UCSD-AML1 (cell line): ENCODE data around the gene CDK18.

Source experiments
- DNase-seq: peaks from one replicate; lab custom pipeline; 2025; ENCODE audit not compliant: unreplicated experiment; lab: John Stamatoyannopoulos, UW

CDK18 gene

DNA sequence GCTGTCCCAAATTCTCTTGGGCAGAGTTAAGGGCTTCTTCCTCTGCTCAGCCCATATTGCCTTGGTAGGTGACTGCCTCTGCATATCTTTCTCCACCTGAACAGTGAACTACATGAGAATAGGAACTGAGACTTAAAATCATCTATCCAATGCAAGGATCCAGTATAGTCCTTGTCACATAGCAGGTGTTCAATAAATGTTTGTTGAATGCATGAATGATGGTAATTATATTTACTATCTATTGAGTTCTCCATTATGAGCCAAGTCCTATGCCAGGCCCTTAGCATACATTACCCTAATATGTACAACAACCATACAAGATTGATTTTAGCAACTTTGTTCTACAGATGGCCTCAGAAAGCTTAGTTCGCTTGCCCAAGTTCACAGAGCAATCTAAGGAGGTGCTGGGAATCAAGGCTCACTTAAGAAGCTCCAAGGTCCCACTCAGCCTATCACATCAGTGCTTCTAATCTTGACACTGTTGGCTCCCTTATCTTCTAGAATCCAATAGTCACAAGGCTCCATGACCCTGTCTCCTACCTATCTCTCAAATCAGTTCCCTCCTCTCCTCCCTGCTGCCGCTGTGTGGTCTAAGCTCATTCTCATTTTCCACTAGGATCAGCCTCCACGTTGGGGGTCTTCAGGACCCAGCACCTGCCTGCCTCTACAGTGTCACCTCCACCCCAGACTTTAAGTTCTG, 2.2 kb upstream of the CDK18 start:
- DNase-seq, result no peak

DNA sequence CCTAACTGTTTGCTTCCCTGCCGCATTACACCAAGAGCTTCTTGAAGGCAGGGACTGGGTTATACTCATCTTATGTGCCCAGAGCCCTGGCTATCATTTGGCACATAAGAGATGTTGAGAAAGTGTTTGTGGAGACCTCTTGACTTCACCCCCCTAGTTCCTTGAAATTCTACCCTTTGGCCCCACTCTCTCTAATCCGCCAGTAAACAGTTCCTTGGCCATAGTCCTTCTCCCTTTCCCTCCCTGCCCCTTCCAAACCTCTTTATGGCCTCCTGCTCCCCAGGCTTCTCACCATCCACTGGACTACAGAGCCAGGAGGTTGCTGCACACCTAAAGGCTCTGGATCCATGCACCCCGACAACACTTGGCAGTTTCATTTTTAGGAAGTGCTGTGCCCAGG, 1.5 kb upstream of the CDK18 start:
- DNase-seq, result no peak

DNA sequence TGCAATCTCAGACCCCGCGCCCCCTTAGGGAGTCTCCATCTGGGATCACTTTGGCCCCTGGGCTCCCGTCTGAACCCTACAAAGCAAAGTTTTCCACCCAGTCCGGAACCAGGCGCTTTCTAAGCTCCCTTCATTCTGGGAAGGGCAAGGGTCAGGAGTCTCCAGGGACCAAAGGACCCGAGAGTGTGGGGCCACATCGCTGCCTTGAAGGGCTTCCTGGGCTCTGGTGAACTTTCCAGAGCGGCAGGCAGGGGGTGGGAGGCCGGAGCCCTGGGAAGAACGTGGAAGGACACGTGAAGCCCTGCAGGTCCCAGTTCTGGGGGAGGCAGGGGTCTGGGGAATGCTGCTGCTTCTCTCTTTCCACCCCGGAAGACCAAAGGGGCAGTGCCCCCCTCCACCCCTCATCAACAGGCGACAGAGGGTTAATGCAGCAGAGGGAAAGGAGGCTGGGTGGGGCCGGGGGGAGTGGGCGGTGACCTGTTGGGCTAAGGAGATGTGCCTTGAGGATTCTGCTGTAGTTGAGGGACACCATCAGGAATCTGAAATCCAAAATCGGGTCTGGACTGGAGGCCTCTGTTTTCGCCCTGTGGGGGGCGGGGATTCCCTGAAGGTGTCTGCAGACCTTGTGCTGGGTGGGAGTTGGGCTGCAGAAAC, 734 bp downstream of the CDK18 start:
- no peak for DNase-seq

DNA sequence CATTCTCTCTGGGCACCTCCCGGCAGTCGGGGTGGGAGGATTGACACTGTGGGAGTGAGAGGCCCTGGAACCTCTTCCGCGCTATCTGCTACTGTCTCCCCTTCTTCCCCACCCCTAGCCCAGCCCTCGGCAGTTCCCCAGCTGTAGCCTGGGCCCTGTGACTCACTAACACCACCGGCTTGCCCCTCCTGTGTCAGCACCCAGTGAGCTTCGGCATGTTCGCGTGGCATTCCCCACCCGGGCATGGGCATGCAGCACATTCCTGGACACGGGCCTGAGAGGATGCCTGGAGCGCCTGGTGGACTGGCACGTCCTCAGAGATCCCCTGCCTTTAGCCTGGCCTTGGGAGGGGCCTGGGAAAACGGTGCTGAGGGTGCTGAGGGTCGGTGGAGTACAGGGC, 1.3 kb downstream of the CDK18 start:
- no peak for DNase-seq

DNA sequence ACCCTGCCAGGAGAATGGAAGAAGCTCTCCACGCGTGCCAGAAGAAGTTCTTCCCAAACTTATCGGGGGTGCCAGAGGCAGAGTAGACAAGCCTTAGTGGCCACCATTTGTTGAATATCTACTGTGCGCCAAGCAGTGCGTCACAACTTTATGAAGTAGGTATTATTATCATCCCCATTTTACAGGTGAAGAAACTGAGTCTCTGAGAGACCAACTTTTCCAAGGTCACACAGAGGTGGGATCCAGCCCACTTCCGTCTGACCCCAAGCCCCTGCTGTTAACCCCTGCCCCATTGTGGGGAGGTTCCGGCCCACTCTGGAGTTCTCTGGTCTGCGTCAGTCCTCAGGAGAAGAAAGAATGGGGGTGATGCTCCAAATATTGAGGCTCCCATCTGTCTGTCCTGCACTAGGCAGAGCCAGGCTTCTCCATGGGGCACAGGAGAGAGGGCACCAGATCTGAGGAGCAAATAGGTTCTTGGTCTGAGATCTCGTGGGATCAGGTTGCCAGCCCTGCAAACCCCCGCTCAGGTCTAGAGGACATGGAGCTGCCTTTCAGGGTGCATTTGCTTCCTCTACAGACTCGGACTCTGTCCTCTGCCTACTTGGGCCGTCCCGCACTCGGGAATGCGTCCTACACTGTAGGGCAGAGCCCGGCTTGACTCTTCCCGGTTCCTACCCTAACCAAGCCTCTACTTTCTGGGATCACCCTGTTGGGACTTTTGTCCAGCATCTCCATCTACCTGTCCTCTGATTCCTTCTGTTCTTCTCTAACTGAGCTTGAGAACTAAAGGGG, 2.1 kb downstream of the CDK18 start:
- DNase-seq, result no peak

DNA sequence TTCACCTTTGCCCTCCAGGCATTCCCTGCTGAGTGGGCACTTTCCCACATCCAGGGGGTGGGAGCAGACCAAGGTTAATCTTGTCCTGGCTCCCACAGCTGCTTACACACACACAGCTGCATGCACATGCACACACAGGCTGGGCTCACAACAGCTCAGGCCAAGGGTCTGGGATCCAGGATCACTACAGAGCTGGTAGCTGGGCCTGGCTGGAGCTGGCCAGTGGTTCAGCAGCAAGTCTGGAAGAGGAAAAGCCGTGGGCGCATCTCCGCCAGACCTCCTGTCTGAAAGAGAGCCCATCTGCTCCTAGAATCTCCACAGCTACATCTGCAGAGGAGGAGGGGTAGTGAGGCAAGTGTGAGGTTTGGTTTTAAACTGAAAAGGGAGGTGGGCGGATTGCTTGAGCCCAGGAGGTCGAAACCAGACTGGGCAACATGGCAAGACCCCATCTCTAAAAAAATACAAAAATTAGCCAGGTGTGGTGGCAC, 3.8 kb downstream of the CDK18 start:
- no peak for DNase-seq

DNA sequence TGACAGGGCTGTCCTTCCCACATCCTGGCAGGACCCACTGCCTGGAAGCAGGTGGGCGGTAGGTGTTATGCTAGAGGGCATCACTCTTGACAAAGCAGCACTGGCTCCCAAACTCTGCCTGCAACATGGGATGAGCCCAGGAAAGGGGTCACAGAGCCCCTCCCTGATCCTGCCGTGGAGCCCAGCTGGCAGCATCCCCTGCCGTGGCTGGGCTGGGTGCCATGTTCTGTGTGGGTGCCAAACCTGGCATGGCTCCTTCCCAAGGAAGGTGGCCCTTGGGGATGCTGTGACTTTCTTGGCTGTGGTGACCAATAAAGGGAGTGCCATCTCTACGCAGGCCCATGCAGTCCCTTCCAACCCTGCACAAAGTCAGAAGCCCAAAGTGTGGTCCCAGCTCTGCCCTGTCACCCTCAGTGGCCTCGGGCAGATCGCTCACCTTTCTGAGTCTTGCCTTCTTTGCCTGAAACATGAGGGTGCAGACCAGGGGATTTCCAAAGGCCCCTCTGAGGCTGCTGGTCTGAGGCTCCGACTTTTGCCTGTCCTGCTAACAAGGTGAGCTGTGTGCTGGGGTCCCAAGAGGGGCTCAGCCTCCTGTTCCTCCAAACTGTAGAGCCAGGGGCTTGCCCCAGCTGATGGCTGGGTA, 6.0 kb downstream of the CDK18 start:
- no peak for DNase-seq

DNA sequence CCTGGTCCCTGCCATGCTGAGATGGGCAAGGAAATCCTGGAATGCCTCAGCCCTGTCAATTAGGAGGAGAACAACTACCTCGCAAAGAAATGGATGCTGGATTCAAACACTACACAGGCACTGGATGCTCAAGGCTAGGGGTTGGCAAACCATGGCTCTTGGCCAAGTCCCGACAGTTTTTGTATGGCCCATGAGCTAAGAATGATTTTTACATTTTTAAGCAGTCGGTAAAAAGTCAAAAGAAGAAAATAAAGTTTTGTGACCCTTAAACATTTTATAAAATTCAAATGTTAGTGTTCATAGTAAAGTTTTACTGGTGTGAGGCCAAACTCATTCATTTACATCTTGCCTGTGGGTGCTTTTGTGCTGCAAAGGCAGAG, 6.5 kb downstream of the CDK18 start:
- DNase-seq, result no peak

DNA sequence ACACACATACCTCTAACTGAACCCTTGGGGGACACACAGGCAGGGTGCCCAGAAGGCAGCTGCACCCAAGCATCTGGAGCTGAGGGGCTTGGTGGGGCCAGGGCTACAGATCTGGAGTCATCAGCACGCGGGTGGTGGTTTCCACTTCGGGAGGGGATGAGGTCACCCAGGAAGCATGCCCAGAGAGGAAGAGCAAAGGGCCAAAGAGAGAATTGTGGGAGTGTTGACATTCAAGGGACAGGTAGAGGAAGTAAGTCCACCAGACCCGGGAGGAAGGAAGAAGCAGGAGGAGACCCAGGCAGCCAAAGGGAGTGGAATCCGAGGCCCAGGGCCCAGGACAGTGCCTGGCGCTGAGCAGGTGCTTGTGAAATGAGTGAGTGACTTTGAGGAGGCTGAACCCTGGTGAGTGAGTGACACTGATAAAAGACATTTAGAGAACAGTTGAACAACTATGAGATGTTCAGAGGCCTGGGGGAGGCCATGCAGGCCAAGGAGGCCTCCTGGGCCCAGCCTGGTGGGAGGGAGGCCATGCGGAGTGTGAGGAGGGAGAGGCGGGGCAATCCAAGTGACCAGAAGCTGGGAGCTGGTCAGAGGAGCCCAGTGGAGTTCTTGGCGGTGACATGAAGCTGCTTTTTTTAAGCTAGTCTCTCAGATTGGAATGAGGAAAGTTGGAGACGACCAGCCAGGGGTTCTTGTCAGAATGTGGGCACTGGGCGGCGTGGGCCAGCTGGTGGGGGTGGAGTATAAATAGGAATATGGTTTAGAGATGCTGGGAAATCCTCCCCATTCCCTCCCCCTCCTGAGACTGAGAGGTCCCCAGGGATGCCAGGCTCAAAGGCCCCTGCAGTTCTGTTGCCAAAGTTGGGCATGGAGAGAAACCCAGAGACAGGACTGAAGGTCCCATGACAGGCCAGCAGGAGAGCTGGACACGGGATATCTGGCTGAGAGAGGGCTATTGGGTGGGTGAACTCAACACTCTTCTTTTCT, 7.9 kb downstream of the CDK18 start:
- DNase-seq, result peak; percentile 35

DNA sequence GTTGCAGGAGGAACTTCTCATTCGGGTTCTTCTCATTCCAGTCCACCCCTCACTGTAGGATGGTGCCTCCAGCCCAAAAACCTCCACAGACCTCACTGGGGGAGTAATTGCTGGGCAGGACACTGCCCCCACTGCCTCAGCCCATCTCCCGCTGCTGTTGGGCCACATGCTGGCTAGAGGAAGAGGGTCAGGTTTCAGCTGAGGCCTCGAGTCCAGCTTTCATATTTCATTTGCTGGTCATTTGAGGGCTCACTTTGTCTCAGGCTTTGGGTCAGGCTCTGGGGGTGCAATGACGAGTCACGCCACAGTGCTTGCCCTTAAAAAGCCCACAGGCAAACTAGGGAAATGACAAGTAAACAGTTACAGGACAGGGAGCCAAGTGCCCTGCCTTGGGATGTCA, 9.3 kb downstream of the CDK18 start:
- no peak for DNase-seq

DNA sequence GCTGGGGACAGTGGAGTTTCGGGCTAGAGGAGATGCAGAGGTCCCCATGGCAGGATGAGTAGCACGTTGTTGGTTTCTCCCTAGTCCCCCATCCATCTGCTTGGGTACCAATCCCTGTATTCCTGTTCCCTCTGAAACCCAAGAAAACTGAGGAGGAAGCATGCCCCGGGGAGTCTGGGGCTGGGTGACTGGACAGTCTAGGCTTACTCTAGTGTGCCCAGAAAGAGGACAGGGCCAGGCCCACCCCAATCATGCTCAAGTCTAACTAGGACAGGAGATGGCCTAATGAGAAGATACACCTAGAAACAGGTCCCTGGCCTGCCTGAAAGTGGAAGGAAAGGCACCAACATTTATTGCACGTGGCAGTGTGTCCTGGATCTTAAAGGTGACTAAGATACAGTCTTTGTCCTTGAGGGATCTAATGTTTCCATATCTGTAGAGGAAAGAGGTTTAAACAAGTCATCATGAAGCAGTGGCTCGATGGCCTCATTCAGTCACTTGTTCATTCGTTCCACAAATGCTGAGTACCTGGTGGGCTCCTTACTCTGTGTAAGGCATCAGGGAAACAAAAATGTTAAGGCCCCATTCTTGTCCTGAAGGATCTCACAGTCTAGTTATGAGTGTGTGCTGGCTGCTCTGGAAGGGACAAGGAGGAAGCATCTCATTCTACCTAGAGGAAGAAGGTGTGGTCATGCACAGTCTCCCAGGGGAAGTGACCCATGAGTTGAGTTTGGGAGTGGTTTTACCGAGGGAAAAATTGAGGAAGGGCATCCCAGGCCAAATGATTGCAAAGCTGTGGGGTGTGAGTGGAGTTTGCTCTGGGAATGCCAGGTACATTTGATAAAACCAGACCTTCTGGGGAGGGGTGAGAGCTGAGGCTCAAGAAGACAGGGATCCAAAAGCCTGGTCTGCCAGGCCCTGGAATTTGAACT, 10.0 kb downstream of the CDK18 start:
- no peak for DNase-seq

DNA sequence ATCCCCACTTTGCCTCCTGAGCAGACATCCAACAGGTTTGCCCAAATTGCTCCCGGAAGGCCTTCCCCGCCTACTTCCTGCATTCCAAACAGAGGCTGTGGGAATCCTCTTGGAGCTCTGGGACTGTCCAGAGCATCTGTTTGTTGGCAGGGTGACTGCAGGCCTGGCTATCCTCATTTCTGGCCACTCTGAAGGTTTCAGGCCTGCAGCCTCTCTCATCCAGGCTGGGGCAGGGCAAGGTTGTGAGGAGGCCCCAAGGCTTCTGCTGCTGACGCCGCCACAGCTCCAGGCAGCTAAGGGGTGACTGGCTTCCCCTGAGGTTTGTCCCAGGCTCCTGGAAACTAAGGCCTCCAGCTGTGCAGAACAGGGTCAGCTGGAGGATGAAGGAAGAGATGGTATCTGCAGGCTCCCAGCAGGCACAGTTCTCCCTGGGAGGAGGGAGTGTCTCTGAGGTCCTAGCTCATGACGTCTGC, 11.3 kb downstream of the CDK18 start:
- DNase-seq, result no peak

DNA sequence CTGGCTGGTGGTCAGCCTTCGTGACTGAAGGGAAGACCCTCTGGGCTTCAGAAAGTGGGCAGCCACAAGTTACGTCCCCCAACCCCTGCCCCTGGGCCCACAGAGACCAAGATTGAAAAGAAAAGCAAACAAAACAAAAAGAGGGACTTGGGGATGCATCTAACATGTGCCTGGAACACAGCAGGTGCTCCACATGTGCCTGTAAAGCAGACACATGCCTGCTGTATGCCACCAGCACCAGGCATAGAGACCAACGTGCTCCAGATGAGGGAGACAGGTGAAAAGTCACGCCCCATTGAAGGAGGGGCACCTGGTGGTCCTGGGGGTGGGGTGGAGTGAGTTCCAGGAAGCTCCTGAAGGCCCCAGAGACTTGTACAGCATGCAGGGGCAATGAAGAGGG, 11.9 kb downstream of the CDK18 start:
- DNase-seq, result no peak

DNA sequence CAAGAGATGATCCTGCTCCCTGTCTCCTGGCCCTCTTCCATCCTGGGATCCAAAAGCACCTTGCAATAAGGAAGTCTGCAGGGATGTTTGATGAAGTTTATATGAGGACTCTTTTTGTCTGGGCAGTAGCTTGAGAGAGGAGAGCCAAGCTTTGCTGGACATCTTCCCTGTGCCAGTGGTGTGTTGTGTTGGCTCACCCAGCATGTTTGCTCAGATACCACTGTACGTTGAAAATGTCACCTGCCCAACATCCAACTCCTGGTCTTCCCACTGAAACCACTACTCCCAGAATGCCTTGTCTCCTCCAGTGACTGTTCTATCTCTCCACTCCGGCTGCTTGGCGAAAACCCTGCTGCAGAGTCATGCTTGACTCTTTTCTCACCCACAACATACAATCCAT, 12.8 kb downstream of the CDK18 start:
- no peak for DNase-seq

DNA sequence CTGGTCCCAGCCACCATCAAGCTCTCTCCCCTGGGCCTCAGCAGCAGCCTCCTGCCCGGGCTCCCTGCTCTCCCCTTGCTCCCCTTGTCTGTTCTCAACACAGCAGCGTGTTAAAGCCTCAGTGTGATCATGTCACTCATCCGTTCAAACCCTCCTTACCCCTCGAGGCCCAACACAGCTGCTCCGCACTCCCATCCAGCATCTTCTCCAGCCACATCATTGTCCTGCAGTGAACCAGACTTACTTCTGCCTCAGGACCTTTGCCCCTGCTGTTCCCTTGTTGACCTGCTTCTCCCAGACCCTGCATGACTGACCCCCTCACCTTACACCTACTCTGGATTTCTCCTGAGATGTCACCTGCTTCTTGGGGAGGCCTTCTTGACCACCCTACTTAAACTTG, 13.3 kb downstream of the CDK18 start:
- no peak for DNase-seq

DNA sequence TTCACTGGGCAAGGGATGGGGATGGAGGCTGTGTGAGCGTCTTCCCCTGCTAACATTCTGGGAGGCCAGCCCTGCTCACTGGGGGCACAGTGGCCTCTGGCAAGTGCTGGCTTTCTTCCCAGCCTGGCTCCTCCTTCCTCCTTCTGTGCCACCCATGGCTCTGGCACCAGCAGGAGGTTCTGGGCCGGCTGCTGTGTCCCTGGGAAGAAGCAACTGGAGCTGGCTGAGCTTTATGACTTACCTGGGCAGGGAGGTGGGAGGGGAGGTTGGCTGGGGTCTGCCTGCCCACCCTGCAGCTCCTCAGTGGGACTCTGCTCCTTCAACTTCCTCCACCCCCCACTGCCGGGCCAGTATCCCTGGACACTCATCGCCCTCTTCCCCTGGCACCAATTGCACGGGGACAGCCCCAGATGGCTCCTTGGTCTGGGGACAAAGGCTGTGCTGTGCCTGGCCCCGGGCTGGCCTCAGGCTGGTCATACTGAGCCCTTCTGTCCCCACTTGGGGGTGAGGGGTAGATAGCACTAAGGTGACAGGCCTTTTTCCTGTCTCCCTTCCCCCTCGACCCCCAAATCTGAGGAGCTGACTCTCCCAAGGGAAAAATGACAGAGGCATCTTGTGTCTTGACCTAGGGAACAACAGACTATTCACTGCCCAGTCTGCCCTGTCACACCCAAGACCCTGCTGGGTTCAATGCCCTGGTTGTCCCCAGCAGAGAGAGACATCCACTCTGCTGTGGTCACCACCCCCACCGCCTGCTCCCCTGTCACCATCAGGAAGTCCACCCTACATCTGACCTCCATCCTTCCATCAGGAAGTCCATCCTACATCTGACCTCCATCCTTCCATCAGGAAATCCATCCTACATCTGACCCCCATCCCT, 14.4 kb downstream of the CDK18 start:
- DNase-seq, result no peak

DNA sequence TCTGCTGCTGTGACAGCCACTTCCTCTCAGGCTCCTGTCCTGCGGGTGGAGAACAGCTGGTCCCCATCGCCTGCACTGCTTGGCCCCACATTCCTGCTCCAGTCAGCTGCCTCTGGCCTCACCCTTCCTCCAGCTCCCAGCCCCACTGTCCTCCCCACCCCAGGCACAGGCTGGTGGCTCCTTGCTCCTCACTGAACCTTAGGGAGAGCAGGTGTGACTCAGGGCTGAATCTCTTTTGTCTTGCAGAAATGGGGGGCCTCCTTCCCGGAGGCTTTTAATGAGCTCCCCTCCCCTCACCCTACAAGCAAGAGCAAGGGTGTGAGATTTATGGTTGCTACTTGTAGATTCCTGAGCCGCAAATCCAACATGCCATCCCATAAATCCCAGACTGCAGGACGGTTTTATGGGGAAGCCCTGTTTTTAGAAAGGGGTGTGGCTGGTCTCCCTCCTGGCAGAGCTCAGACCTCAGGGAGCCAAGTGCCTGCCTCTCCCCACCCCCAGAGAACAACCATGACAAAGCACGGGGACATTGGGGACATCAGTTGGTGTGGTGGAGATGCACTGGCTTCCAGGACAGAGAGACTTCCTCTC, 15.2 kb downstream of the CDK18 start:
- DNase-seq, result no peak

DNA sequence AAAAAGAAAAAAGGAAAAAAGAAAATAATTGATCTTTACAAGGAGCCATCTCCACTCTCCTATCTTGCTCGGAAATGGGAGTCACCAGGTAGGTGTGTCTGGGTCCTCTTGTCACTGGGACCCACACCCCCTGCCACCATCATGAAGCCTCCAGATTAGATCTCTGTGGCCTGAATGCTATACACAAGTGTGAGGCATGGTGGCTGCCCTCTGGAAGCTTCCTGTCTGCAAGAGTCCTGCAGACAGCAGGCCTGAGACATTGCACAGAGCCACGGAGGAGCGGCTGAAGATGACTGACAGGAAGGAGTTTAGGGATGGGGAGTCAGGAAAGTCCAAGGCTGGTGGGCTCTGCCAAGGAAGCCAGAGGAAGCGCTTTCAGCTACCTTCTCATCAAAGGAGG, 16.2 kb downstream of the CDK18 start:
- DNase-seq, result no peak
